GM12891 (cell line): ENCODE measurements around the gene AKAP8.

Source experiments
- POLR2A ChIP-seq: IDR thresholded peaks from 2 replicates; pipeline ENCODE4 v1.6.1; 2011; ENCODE audit warnings: low read depth, low read length, control low read depth
- POLR2AphosphoS5 ChIP-seq: IDR thresholded peaks from 2 replicates; pipeline ENCODE4 v1.6.1; 2011; ENCODE audit warnings: low read depth, low read length, control low read depth
- TAF1 ChIP-seq: IDR thresholded peaks from 2 replicates; pipeline ENCODE4 v1.6.1; 2011; ENCODE audit warnings: low read depth, low read length, control low read depth

DNA sequence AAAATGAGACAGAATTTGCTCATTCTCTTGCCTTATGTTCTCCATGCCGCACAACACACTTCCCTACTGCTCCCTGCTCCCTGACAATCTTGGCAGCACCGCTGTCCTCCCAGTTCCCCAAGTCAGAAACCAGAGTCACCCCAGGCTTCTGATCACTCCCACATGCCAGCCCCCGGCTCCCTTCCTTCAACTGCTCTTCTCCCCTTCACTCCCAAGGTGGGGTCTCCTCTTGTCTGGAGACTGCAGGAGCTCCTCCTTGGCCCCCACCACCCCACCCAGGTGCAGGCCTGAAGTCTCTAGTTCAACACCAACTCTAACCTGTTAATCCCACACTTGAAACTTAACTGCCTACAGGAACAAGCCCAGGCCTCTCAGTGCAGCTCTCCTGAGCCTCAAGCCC, 16.8 kb upstream of the AKAP8 start:
- TF ChIP-seq POLR2A = no peak
- no peak for TF ChIP-seq POLR2AphosphoS5
- no peak for TF ChIP-seq TAF1
